ENCODE data around the gene RAD54L. TPM values are rescaled to one million over a fixed set of nuclear protein-coding genes. Genes with fewer than 3 reads are reported as not detected.
A peak's percentile ranks its signal among the peaks of the same experiment; 100 is the strongest.

RAD54L gene
- total and polyA plus RNA-seq, 7 donors, result 1.4 to 11.2 TPM; not detected in 5

DNA sequence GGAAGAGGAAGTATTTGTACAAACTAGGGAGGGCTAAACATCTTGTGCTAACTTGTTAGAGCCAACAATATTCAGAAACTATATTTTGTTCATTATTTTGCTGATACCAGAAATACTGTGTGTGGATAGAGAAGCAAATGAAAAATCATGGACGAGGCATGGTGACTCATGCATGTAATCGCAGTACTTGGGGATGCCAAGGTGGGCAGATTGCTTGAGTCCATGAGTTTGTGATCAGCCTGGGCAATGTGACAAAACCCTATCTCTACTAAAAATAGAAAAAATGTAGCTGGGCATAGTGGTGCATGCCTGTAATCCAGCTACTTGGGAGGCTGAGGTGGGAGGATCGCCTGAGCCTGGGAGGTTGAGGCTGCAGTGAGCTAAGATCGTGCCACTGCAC, 42.4 kb downstream of the RAD54L start:
- Histone ChIP-seq H3K4me3 (no peak overlapping the region), H3K9me3 (no peaks in the 10 kb centered on the region), H3K27me3 (no peaks in the 10 kb centered on the region), H3K27ac (no peak overlapping the region), H3K4me1 (no peaks in the 10 kb centered on the region), H3K36me3 (peaks cover 3 to 86% (median 31%) of the 10 kb centered on the region in 4 donors)
- DNase-seq, result no peak
- TF ChIP-seq EP300 (IDR thresholded peaks at IDR 0.05) (no peak), POLR2AphosphoS5 (IDR thresholded peaks at IDR 0.05) (no peak), POLR2A (IDR thresholded peaks at IDR 0.05) (no peak), CTCF (IDR thresholded peaks at IDR 0.05) (no peak)
- intact Hi-C loops (cut with DNase I), result no loop called here
- 97% methylated on average over 4 of the region's 4 CpGs for WGBS, 2 donors

DNA sequence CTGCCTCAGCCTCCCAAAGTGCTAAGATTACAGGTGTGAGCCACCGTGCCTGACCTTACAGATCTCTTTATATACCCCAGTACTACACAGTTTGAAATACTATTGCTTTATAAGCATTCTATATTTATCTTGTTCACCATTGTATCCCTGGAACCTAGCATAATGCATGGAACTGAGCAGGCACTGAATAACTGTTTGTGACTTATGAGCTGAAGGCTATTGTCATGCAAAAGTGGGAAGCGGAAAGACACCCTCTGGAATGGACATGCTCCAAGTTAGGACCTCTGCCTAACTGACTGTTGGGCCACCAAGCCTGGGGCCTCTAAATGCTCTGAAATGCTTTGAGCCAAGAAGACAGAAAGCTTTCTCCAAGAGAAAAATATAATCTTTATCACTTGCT, 47.7 kb downstream of the RAD54L start:
- intact Hi-C loops (cut with DNase I), result no loop called here
- peaks cover 12 to 65% (median 42%) of the 10 kb centered on the region in 4 donors for H3K36me3 ChIP-seq
- no peaks in the 10 kb centered on the region for H3K9me3 ChIP-seq
- WGBS, 2 donors, result 95 to 96% methylated on average over 2 of the region's 2 CpGs
- H3K4me3 ChIP-seq, result no peak overlapping the region
- peaks cover 0 to 24% (median 12%) of the 10 kb centered on the region in 4 donors for H3K4me1 ChIP-seq
- H3K27ac ChIP-seq, result no peak overlapping the region
- TF ChIP-seq CTCF (IDR thresholded peaks at IDR 0.05) (no peak), EP300 (IDR thresholded peaks at IDR 0.05) (no peak), POLR2A (IDR thresholded peaks at IDR 0.05) (no peak), POLR2AphosphoS5 (IDR thresholded peaks at IDR 0.05) (no peak)
- DNase-seq, result no peak
- H3K27me3 ChIP-seq, result no peaks in the 10 kb centered on the region

DNA sequence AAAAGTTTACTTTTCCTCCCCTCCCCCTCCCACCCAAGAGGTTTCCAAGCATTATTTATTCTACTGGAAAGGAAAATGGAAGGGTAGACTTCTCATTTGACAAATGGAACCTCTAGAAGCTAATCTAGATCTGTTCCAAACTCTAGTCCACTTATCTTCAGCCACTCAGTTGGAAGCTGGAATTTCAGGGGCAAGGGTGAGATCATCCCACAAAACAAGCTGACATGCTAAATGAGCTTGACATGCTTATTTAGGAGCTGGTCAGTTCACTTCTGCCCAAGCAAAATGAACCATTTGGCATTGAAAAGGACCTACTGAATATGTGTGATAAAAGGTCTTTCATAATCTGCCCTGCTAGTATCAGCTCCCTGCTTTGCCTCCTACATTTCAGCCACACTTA, 50.8 kb downstream of the RAD54L start:
- H3K4me1 ChIP-seq, result peaks cover 0 to 36% (median 27%) of the 10 kb centered on the region in 4 donors
- no peak overlapping the region for H3K4me3 ChIP-seq
- TF ChIP-seq POLR2AphosphoS5 (IDR thresholded peaks at IDR 0.05) (no peak), CTCF (IDR thresholded peaks at IDR 0.05) (no peak), EP300 (IDR thresholded peaks at IDR 0.05) (no peak), POLR2A (IDR thresholded peaks at IDR 0.05) (no peak)
- no peaks in the 10 kb centered on the region for H3K27me3 ChIP-seq
- H3K27ac ChIP-seq, result peak overlapping the region in 2 of 4 donors; percentile 15 to 24
- no peaks in the 10 kb centered on the region for H3K9me3 ChIP-seq
- peaks cover 12 to 47% (median 39%) of the 10 kb centered on the region in 4 donors for H3K36me3 ChIP-seq
- intact Hi-C loops (cut with DNase I), result no loop called here
- DNase-seq, result no peak

GRCh38 chr1:46300673-46301405, 53.3 kb downstream of the RAD54L start:
- H3K4me3 ChIP-seq, result peak overlapping the region; percentile 64 to 98 (median 83)
- H3K4me1 ChIP-seq, result peaks cover 0 to 53% (median 43%) of the 10 kb centered on the region in 4 donors
- intact Hi-C loops (cut with DNase I), result no loop called here
- H3K27me3 ChIP-seq, result no peaks in the 10 kb centered on the region
- 56 to 61% methylated on average over 6 of the region's 6 CpGs for WGBS, 2 donors
- DNase-seq, result peak; percentile 73
- H3K36me3 ChIP-seq, result peaks cover 12 to 23% (median 22%) of the 10 kb centered on the region in 4 donors
- TF ChIP-seq POLR2A (IDR thresholded peaks at IDR 0.05) (no peak), CTCF (IDR thresholded peaks at IDR 0.05) (no peak), EP300 (IDR thresholded peaks at IDR 0.05) (no peak), POLR2AphosphoS5 (IDR thresholded peaks at IDR 0.05) (no peak)
- no peaks in the 10 kb centered on the region for H3K9me3 ChIP-seq
- H3K27ac ChIP-seq, result peak overlapping the region; percentile 92 to 99 (median 98)

Data from sigmoid colon (tissue), 7 donors.